ENCODE results near the gene EPSTI1.

- TF ChIP-seq CTCF (IDR thresholded peaks at IDR 0.05; ENCODE audit: low read length) (no peak), EZH2 (IDR thresholded peaks at IDR 0.05; ENCODE audit: borderline replicate concordance, low read length) (no peak)
Observed at GRCh38 chr13:43002021-43002420, 10.0 kb upstream of the EPSTI1 start.
